ENCODE results near the gene OTUD7B.

Gene OTUD7B

DNA sequence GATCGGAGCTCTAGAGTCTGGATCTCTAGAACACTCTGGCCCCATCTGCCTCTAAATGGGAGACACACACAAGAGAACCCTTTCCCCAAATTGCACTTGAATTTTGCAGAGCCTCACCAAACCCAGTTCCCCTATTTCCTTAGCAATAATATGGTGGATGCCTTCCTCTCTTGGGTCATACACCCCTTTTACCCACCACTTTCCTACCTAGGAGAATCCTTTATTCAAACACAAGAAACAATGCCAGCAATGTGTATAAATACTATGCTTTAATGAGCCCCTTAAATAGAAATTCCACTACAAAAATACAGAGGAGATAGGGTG, 82.2 kb downstream of the OTUD7B start:
- TF ChIP-seq, protein P1, sequence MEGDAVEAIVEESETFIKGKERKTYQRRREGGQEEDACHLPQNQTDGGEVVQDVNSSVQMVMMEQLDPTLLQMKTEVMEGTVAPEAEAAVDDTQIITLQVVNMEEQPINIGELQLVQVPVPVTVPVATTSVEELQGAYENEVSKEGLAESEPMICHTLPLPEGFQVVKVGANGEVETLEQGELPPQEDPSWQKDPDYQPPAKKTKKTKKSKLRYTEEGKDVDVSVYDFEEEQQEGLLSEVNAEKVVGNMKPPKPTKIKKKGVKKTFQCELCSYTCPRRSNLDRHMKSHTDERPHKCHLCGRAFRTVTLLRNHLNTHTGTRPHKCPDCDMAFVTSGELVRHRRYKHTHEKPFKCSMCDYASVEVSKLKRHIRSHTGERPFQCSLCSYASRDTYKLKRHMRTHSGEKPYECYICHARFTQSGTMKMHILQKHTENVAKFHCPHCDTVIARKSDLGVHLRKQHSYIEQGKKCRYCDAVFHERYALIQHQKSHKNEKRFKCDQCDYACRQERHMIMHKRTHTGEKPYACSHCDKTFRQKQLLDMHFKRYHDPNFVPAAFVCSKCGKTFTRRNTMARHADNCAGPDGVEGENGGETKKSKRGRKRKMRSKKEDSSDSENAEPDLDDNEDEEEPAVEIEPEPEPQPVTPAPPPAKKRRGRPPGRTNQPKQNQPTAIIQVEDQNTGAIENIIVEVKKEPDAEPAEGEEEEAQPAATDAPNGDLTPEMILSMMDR (IDR thresholded peaks at IDR 0.05; ENCODE audit: borderline replicate concordance, control extremely low read depth, extremely low read depth, insufficient read depth, missing control alignments) = no peak
- in situ Hi-C loops (cut with MboI; ENCODE audit: low sequenced_read_pairs, unreplicated experiment) = no loop called here
- DNase-seq (ENCODE audit: low spot score) = no peak

DNA sequence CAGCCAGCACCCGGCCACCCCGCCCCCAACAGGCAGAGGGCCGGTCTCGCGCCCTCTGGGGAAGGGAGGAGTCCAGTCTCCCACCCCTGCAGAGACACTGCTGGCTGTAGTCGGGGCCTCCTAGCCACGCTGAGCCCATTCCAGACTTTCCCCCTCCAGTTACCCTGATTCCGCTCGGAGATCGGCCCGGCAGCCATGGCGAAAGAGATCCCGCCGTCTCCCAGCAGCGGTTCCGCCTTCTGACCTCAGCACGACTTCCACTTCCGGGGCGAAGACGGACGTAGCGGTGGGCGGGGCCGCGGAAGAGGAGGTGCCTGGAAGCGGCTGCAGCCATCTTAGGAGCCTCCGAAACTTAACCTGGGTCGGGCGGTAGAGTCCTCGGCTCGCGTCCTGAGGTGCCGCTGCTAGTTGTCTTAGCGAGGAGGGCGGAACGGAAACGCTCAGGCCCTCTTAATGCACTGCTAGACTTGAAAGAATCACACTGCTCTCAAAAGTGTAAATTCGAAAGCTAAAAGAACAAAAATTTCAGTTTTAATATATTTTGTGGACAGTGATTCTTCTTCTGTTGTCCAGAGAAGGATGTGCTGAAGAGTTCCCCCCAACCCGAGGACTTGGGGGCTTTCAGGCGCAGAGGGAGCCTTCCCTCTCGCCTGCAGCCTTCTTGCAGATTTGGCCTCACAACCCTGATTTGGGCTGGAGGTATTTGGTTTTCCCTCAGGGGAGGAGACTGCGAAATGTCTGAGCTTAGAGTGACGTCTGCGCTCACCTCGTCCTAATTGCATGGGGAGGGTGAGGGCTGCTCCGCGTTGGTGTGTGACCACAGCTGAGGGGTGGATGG, 82.7 kb downstream of the OTUD7B start, which contains the start of gene SF3B4:
SF3B4 (minus strand) TSS at position 241 of the 838 bp plus-strand sequence; CDS start at position 197, 44 bp downstream.
- in situ Hi-C loops (cut with MboI; ENCODE audit: low sequenced_read_pairs, unreplicated experiment) = no loop called here
- peak; percentile 94 for DNase-seq (ENCODE audit: low spot score)
- TF ChIP-seq, protein P1 (IDR thresholded peaks at IDR 0.05; ENCODE audit: borderline replicate concordance, control extremely low read depth, extremely low read depth, insufficient read depth, missing control alignments) = no peak

DNA sequence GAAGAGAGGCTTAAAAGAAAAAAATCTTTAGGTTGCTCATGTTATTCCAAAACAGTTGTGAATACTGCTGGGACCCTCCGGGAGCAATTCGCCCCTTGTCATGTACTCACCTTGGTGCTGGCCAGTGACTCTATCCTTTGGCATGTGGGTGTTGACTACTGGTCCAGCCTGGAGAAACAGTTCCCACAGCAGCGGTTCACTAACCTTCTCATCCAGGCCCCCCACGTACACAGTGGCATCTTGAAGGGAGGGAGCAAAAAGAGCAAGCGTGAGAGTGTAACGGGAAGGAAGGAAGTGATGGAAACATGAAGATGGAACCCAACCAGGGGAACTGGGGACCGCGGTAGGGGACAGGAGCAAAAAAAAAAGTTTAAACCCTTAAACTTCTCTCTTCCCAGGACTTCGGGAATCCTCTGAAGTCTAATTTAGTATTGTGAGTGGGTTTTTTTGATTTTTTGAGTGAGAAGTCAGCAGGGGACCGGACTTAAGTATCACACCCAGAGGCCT, 83.4 kb downstream of the OTUD7B start:
- TF ChIP-seq, protein P1 (IDR thresholded peaks at IDR 0.05; ENCODE audit: borderline replicate concordance, control extremely low read depth, extremely low read depth, insufficient read depth, missing control alignments) = no peak
- in situ Hi-C loops (cut with MboI; ENCODE audit: low sequenced_read_pairs, unreplicated experiment) = no loop called here
- DNase-seq (ENCODE audit: low spot score) = no peak

DNA sequence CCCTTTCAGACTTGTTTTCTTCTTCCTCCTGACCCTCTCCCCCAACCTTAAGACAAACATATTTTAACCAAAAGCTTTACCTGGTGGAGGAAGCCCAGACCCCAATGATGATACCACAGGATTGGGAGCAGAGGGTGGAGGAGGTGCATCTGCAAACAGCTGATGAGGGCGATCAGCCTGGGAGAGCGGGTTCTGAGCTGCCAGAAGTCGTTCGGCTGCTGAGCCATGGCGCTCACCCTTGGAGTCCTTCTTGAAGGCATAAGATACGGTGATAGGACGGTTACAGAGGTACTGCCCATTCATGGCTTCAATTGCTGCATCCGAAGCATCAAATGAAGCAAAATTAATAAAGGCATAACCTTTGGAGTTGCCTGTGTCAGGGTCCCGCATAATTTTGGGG, 84.2 kb downstream of the OTUD7B start:
- no peak for DNase-seq (ENCODE audit: low spot score)
- in situ Hi-C loops (cut with MboI; ENCODE audit: low sequenced_read_pairs, unreplicated experiment) = no loop called here
- TF ChIP-seq, protein P1 (IDR thresholded peaks at IDR 0.05; ENCODE audit: borderline replicate concordance, control extremely low read depth, extremely low read depth, insufficient read depth, missing control alignments) = no peak

DNA sequence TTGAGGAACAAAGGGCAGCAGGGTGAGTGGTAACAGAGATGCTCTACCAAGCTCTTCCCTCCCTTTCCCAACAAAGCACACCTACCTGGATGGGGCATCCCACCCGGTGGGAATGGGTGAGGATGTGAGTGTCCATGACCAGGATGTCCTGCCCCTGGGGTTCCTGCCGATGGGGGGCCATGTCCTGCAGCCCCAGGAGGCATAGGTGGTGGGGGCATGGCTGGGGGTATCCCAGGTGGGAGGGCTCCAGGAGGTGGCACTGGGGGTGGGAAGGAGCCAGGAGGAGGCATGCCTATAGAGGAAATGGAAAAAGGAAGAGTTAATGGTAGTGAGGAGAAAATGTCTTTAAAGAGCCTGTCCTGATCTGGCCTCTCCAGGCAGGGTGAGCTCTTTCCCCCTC, 84.8 kb downstream of the OTUD7B start:
- TF ChIP-seq, protein P1 (IDR thresholded peaks at IDR 0.05; ENCODE audit: borderline replicate concordance, control extremely low read depth, extremely low read depth, insufficient read depth, missing control alignments) = no peak
- in situ Hi-C loops (cut with MboI; ENCODE audit: low sequenced_read_pairs, unreplicated experiment) = no loop called here
- DNase-seq (ENCODE audit: low spot score) = no peak

DNA sequence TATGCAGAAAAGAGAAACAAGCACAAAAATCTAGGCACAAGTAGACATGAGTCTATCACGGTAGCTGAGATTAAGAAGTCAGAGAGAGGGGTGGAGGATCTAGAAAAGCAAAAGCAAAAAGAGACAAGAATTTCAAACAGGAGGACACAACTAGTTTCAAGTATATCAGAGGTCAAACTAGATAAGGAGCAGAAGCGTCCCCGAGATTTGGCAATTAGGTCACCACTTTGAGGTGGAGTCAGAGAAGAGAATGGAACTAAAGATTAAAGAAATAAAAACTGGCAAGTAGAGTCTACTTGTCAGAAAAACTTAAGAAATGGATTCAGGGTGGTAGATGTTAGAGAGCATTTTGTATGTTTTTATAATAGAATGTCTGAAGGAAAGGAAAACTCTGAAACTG, 85.2 kb downstream of the OTUD7B start:
- no peak for DNase-seq (ENCODE audit: low spot score)
- in situ Hi-C loops (cut with MboI; ENCODE audit: low sequenced_read_pairs, unreplicated experiment) = no loop called here
- TF ChIP-seq, protein P1 (IDR thresholded peaks at IDR 0.05; ENCODE audit: borderline replicate concordance, control extremely low read depth, extremely low read depth, insufficient read depth, missing control alignments) = no peak

Measured in GM13976 (cell line).